ENCODE results near the gene DDX6. TPM values are rescaled to one million over a fixed set of nuclear protein-coding genes. Genes with fewer than 3 reads are reported as not detected.
"Not testable (repeated sequence)": the region's sequence is repeated elsewhere in the genome, so short reads cannot be mapped to it uniquely, and the experiment has no call there.

Gene DDX6
- total and polyA plus RNA-seq, 2 donors (not counting 1 experiment from before 2014, with no cell fraction given), result 36.7 to 255 TPM

DNA sequence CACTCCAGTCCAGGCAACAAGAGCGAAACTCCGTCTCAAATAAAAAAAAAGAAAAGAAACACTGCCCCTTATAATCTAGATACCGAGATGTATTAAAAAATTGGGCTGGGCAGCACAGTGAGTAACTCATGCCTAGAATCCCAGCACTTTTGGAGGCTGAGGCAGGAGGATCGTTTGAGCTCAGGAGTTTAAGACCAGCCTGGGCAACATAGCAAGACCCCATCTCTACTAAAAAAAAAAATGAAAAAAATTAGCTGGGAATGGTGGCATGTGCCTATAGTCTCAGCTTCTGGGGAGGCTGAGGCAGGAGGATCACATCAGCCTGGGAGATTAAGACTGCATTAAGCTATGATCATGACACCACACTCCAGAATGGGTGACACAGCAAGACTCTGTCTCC lies 24.9 kb downstream of the DDX6 start:
- WGBS (ENCODE audit: insufficient coverage), result no CpG with 5 or more reads among the region's 4 CpGs
- no peak overlapping the region for H2AFZ ChIP-seq (ENCODE audit: insufficient read depth, low read depth, low read length, poor library complexity, severe bottlenecking)
- peaks cover 91% of the 10 kb centered on the region for H3K79me2 ChIP-seq (ENCODE audit: control insufficient read depth, insufficient read depth, low read length)
- H3K4me2 ChIP-seq (replicated peaks; ENCODE audit: low read depth, low read length, poor library complexity, severe bottlenecking), result no peak overlapping the region
- ATAC-seq (ENCODE audit: low read depth) (no peak), DNase-seq (no peak)
- POLR2A ChIA-PET, result no interaction called here
- H3K9ac ChIP-seq (ENCODE audit: low read length), result no peak overlapping the region
- H3K4me1 ChIP-seq (ENCODE audit: control insufficient read depth in 2 of 2, insufficient read depth in 2 of 2, low read length in 2 of 2), result peaks cover 10 to 22% of the 10 kb centered on the region in 2 donors
- peaks cover 98% of the 10 kb centered on the region for H4K20me1 ChIP-seq (ENCODE audit: control insufficient read depth, insufficient read depth, low read length, poor library complexity, severe bottlenecking)
- Mint-ChIP-seq H3K27ac (no peak overlapping the region), H3K27me3 (no peaks in the 10 kb centered on the region), H3K4me1 (peaks cover 28% of the 10 kb centered on the region), H3K4me3 (no peak overlapping the region), H3K9me3 (ENCODE audit: insufficient read depth) (no peaks in the 10 kb centered on the region)
- TF ChIP-seq EZH2 (IDR thresholded peaks at IDR 0.05; ENCODE audit: borderline replicate concordance, insufficient read depth, low read depth, low read length, poor library complexity, severe bottlenecking) (no peak), CTCF (IDR thresholded peaks at IDR 0.05) (no peak)
- no peaks in the 10 kb centered on the region for H3K27me3 ChIP-seq (replicated peaks in 1 of 4; ENCODE audit: control extremely low read depth in 1 of 4, control insufficient read depth in 3 of 4, insufficient read depth in 4 of 4, low read length in 3 of 4)
- H3K36me3 ChIP-seq (replicated peaks in 1 of 2; ENCODE audit: control extremely low read depth in 1 of 2, control insufficient read depth in 1 of 2, extremely low read depth in 1 of 2, insufficient read depth in 2 of 2, low read length in 1 of 2), result peaks cover 6 to 78% of the 10 kb centered on the region in 2 experiments
- no peak overlapping the region for H3K4me3 ChIP-seq (ENCODE audit: control extremely low read depth in 1 of 5, extremely low read depth in 1 of 5, insufficient read depth in 1 of 5, low read depth in 2 of 5, low read length in 4 of 5)
- CTCF ChIA-PET, result interaction anchor here (0.7 to 1.9 kb wide), 3 partner anchors 14 to 164 kb away, joined by 3 to 5 read pairs (median 3); no protein-coding TSS in a partner anchor
- intact Hi-C loops (cut with micrococcal nuclease), result no loop called here
- H3K27ac ChIP-seq (ENCODE audit: low read length in 2 of 2), result no peak overlapping the region
- no peaks in the 10 kb centered on the region for H3K9me3 ChIP-seq (ENCODE audit: control extremely low read depth in 1 of 3, control insufficient read depth in 2 of 3, insufficient read depth in 1 of 3, low read length in 2 of 3)

- Histone ChIP-seq H3K4me1 (ENCODE audit: control insufficient read depth in 2 of 2, insufficient read depth in 2 of 2, low read length in 2 of 2) (peaks cover 1 to 14% of the 10 kb centered on the region in 2 donors), H3K36me3 (replicated peaks in 1 of 2; ENCODE audit: control extremely low read depth in 1 of 2, control insufficient read depth in 1 of 2, extremely low read depth in 1 of 2, insufficient read depth in 2 of 2, low read length in 1 of 2) (peaks cover 4 to 78% of the 10 kb centered on the region in 2 experiments), H4K20me1 (ENCODE audit: control insufficient read depth, insufficient read depth, low read length, poor library complexity, severe bottlenecking) (peaks cover 98% of the 10 kb centered on the region), H3K79me2 (ENCODE audit: control insufficient read depth, insufficient read depth, low read length) (peaks cover 91% of the 10 kb centered on the region), H3K27ac (ENCODE audit: low read length in 2 of 2) (peak overlapping the region in 1 of 2 donors; percentile 9)
- H2AFZ ChIP-seq (ENCODE audit: insufficient read depth, low read depth, low read length, poor library complexity, severe bottlenecking); H3K9ac ChIP-seq (ENCODE audit: low read length); H3K27me3 ChIP-seq (replicated peaks in 1 of 4; ENCODE audit: control extremely low read depth in 1 of 4, control insufficient read depth in 3 of 4, insufficient read depth in 4 of 4, low read length in 3 of 4); ATAC-seq (ENCODE audit: low read depth); H3K4me3 Mint-ChIP-seq; H3K9me3 Mint-ChIP-seq (ENCODE audit: insufficient read depth); H3K27ac Mint-ChIP-seq; DNase-seq; H3K4me2 ChIP-seq (replicated peaks; ENCODE audit: low read depth, low read length, poor library complexity, severe bottlenecking); intact Hi-C loops (cut with micrococcal nuclease); H3K9me3 ChIP-seq (ENCODE audit: control extremely low read depth in 1 of 3, control insufficient read depth in 2 of 3, insufficient read depth in 1 of 3, low read length in 2 of 3); H3K27me3 Mint-ChIP-seq; H3K4me3 ChIP-seq (ENCODE audit: control extremely low read depth in 1 of 5, extremely low read depth in 1 of 5, insufficient read depth in 1 of 5, low read depth in 2 of 5, low read length in 4 of 5): not testable (repeated sequence)
- CTCF ChIA-PET, result interaction anchor here (1.2 to 1.9 kb wide), 3 partner anchors 8 to 75 kb away, joined by 3 to 5 read pairs (median 3); no protein-coding TSS in a partner anchor
- 75% methylated on average over 3 of the region's 6 CpGs for whole genome bisulfite sequencing (ENCODE audit: insufficient coverage)
- H3K4me1 Mint-ChIP-seq, result peaks cover 21% of the 10 kb centered on the region
- POLR2A ChIA-PET, result interaction anchor here (0.5 kb wide), 1 partner anchor 104 kb away, joined by 5 read pairs; no protein-coding TSS in a partner anchor
Observed at GRCh38 chr11:118765095-118765691, 25.8 kb downstream of the DDX6 start.

Measured in B cell (primary cell).